KG1 (cell line): ENCODE measurements around the gene ARHGEF18.
"Not testable (repeated sequence)": the region's sequence is repeated elsewhere in the genome, so short reads cannot be mapped to it uniquely, and the experiment has no call there.

Experiments
- DNase-seq: peaks from one replicate; lab custom pipeline; 2025; lab: John Stamatoyannopoulos, UW

The ARHGEF18 gene

DNA sequence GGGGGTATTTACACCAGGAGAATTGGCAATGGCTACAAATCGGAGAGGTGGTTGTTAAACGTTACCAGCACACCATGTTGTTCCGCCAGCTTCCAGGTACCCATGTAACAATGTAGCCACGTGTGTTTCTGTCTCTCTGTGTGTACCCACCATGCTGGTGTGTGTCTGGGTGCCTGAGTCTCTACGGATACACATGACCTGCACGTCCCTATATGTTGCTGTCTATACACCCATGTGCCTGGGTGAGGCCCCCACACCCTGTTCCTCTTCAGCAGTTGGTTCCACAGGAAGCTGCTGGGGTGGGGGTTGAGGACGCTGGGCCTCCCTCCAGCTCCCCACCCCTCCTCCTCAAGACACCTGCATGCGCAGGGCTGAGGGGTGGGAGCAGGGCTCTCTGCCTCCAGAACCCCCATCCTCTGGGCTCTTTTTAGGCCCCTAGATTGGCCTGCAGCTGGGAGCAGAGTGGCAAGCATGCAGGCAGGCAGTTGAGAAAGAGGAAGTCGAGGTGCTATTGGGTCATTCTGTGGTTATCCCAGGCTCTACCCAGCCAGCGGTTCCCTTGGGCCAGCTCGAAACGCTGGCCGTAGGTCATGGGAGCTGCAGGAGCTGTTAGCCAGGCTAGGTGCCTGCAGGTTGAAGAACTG, at the start of gene ARHGEF18:
Gene ARHGEF18 (plus strand): TSS at position 351 of the 644 bp plus-strand sequence. CDS start 13,954 bp downstream, outside the sequence.
- DNase-seq = peak; percentile 86

- no peak for DNase-seq
Observed at GRCh38 chr19:7301525-7301924, 47.2 kb upstream of the ARHGEF18 start.

DNA sequence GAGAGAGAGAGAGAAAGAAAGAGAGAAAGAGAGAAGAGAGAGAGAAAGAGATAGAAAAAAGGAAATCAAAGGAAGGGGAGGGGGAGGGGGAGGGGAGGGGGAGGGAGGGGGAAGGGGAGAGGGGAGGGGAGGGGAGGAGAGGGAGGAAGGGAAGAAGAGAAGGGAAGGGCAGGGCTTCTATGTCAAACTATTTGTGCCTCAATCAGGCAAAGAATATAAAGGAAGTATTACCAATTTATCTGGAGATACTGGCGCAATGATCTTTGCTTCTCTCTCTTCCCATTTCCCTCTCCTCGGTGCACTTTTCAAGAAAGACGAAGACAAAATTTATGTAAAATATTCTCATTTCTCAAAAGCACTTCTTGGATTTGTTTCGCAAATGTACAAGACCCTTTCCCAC, 45.3 kb upstream of the ARHGEF18 start:
- no peak for DNase-seq

- no peak for DNase-seq
Observed at GRCh38 chr19:7304200-7304599, 44.5 kb upstream of the ARHGEF18 start.

- DNase-seq = no peak
Observed at GRCh38 chr19:7307590-7308218, 41.0 kb upstream of the ARHGEF18 start.

GRCh38 chr19:7308327-7308726, 40.4 kb upstream of the ARHGEF18 start:
- DNase-seq = not testable (repeated sequence)

GRCh38 chr19:7311911-7312310, 36.8 kb upstream of the ARHGEF18 start:
- no peak for DNase-seq

- no peak for DNase-seq
Observed at GRCh38 chr19:7312816-7313215, 35.9 kb upstream of the ARHGEF18 start.

DNA sequence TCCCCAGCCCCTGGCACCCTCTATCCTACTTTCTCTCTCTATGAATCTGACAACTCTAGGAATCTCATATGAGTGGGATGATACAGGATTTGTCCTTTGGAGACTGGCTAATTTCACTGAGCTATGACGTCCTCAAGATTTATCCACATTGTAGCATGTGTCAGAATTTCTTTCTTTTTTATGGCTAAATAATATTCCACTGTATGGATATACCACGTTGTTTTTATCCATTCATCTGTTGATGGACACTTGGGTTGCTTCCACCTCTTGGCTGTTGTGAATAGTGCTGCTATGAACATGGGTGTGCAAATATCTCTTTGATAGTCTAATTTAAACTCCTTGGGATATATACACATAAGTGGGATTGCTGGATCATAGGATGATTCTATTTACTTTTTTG, 30.6 kb upstream of the ARHGEF18 start:
- DNase-seq = no peak

GRCh38 chr19:7326105-7326877, 22.4 kb upstream of the ARHGEF18 start:
- DNase-seq = no peak

DNA sequence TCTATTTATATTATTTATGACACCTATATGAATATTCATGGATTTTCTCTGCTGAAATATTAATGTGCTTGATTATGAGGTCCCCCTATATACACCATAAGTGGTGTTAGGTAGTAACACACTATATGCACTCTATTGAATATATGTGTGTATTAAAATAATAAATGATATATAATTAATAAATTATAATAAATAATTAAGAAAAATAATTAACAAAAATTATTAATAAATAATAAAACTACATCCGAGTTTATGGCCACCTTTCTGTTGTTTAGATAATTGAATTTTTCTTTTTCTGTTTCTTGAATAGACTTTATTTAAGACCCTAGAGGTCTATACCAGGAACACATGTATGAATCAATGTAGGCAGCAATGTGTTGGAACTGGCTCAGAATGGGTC, 20.9 kb upstream of the ARHGEF18 start:
- DNase-seq = no peak

DNA sequence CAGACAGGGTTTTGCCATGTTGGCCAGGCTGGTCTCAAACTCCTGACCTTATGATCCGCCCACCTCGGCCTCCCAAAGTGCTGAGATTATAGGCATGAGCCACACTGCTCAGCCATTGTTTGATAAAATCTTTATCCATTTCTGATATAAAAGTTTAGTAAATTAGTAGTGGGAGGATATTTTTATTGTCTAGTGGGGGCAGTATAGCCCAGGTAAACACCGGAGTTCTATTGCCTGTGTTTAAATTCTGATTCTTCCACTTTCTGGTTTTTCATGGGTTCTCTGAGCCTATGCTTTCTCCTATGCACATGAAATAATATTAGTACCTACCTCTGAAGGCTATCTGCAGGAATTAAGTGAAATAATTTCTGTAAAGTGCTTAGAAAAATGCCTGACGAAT, 20.1 kb upstream of the ARHGEF18 start:
- no peak for DNase-seq

- DNase-seq = no peak
Observed at GRCh38 chr19:7331446-7331845, 17.3 kb upstream of the ARHGEF18 start.

DNA sequence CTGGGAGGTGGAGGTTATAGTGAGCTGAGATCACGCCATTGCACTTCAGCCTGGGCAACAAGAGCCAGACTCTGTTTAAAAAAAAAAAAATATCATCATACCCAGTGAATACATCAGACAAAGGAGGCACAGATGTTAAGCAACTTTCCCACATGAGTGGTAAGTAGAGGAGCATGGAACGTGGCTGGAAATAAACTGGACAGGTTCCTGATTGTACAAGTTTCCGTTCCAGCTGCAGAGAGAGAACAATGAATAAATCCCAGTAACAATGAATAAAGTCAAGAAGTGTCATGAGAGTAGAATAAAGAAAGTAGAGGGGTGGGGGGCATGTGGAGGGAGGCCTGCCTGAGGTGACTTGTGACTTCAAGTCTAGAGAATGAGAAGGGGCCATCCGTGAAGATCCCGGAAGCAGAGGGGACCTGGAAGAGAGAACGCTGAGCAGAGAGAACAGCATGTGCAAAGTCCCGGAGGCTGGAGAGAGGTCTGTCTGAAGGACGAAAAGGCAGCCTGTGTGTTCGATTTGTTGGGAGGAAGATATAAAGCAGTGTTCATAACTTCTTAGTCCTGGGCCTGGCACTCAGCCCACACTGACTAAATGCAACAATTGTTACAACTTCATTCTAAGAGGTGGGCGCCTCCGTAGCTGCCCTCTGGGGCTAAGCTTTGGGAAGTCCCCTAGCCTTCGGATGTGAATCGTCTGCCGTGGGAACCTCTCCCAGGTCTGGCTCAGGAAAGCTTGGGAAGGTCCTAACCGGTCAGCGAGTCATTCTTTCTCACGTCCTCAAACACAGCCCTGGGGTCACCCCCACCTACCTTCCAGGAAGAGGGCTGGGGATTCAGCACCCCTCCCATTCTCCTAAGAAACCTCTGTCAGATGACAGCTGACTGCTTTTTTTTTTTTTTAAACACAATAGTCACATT, 15.3 kb upstream of the ARHGEF18 start:
- DNase-seq = no peak

- DNase-seq = no peak
Observed at GRCh38 chr19:7336321-7336973, 12.3 kb upstream of the ARHGEF18 start.

DNA sequence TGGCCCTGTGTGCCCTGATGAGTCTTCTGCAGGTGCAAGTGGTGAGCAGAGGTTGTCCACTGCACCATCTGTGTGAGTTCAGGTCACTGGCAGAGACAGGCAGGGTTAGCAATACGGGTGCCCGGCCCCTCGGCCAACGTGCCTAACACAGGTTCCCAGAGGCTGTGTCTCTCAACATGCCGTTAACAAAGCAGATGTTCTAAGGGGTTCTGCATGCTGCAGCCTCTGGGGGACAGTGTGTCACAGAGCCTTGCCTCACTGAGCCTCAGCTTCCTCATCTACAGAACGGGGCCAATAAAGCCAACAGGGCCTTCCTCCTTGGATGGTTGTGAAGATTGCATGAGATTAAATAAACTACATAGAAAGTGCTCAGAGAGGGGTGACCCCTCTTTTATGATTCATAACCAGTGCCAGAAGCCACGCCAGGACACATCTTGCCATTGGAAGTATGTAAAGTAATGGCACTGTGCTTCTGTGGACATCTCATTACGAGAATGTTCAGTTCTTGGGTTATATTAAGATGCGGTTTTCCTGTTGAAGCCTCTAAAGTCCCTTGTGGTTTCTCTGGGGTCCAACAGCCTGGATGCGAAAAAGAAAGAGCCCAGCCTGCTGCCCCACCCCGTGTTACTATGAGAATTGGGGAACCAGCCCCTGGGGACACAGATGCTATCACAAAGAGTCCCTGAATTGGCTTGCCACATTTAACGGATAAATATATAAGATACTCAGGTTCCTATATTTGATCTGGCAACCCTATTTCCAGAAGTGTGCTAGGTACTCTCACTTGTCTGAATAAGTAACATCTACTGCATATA, 11.2 kb upstream of the ARHGEF18 start:
- peak; percentile 96 for DNase-seq

- DNase-seq = peak; percentile 78
Observed at GRCh38 chr19:7340959-7341837, 7.5 kb upstream of the ARHGEF18 start.

DNA sequence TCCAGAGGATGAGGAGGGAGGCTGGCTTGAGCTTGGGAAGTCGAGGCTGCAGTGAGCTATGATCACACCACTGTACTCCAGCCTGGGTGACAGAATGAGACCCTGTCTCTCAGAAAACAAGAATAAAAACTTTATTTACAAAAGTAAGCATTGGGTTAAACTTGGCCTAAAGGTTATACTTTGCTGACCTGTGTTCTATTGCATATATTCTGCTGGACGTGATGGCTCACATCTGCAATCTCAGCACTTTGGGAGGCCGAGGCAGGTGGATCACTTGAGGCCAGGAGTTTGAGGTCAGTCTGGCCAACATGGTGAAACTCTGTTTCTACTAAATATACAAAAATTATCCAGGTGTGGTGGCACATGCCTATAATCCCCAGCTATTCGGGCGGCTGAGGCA, 6.6 kb upstream of the ARHGEF18 start:
- DNase-seq = no peak

- DNase-seq = no peak
Observed at GRCh38 chr19:7346488-7346971, 2.2 kb upstream of the ARHGEF18 start.
